GM23338 (cell line): ENCODE results near the gene NPR2. TPM values are rescaled to one million over a fixed set of nuclear protein-coding genes. Genes with fewer than 3 reads are reported as not detected.

Experiments used
- ATAC-seq: fragments of 200-7000 bp; cut with Tn5 transposase; 3 replicates; pipeline ENCODE4 v1.9.1; 2020
- DNase-seq: peaks from one replicate; pipeline ENCODE4 v3.0.0-alpha.2; 2015; ENCODE audit warnings: low spot score
- H2AFZ ChIP-seq: fragments of 200-600 bp; sonication (generic); 2 replicates; pipeline ENCODE4 v1.8.0; 2016; ENCODE audit warnings: antibody characterized with exemption, mild to moderate bottlenecking, moderate library complexity
- H3F3A ChIP-seq: fragments of 200-600 bp; sonication (generic); replicated peaks from 2 replicates; pipeline ENCODE4 v1.8.0; 2017; ENCODE audit warnings: antibody characterized with exemption, mixed run types, low read depth
- H3K27ac ChIP-seq: fragments of 200-600 bp; sonication (generic); 2 replicates; pipeline ENCODE4 v1.6.1; 2016; ENCODE audit warnings: low read depth
- H3K27me3 ChIP-seq: fragments of 200-600 bp; sonication (generic); 2 replicates; pipeline ENCODE4 v1.8.0; 2016; ENCODE audit warnings: mild to moderate bottlenecking, mixed run types, moderate library complexity; ENCODE audit not compliant: insufficient read depth
- H3K36me3 ChIP-seq: fragments of 200-600 bp; sonication (generic); 2 replicates; pipeline ENCODE4 v1.8.0; 2016; ENCODE audit warnings: mild to moderate bottlenecking; ENCODE audit not compliant: insufficient read depth
- H3K4me1 ChIP-seq: fragments of 200-600 bp; sonication (generic); 2 replicates; pipeline ENCODE4 v1.8.0; 2016; ENCODE audit warnings: mild to moderate bottlenecking, moderate library complexity; ENCODE audit not compliant: insufficient read depth
- H3K4me2 ChIP-seq: fragments of 200-600 bp; sonication (generic); 2 replicates; pipeline ENCODE4 v1.7.1; 2017; ENCODE audit warnings: mixed run types
- H3K4me3 ChIP-seq: fragments of 200-600 bp; sonication (generic); 2 replicates; pipeline ENCODE4 v1.6.1; 2016; ENCODE audit warnings: mixed run types
- H3K79me2 ChIP-seq: fragments of 200-600 bp; sonication (generic); replicated peaks from 2 replicates; pipeline ENCODE4 v1.8.0; 2017; ENCODE audit warnings: mild to moderate bottlenecking; ENCODE audit not compliant: insufficient read depth
- H3K9me2 ChIP-seq: fragments of 200-600 bp; sonication (generic); 2 replicates; pipeline ENCODE4 v1.8.0; 2017; ENCODE audit not compliant: insufficient read depth
- H4K20me1 ChIP-seq: fragments of 200-600 bp; sonication (generic); replicated peaks from 2 replicates; pipeline ENCODE4 v1.8.0; 2017; ENCODE audit warnings: mild to moderate bottlenecking; ENCODE audit not compliant: insufficient read depth
- H3K27ac Mint-ChIP-seq: 2 replicates; pipeline ENCODE4 v1.8.0; 2020; ENCODE audit warnings: inconsistent platforms, mild to moderate bottlenecking, moderate library complexity, mixed read lengths
- H3K27me3 Mint-ChIP-seq: 3 replicates; pipeline ENCODE4 v1.8.0; 2022; ENCODE audit warnings: low read depth, mild to moderate bottlenecking, moderate library complexity, mixed read lengths, inconsistent platforms; ENCODE audit not compliant: insufficient read depth, poor library complexity
- H3K36me3 Mint-ChIP-seq: 3 replicates; pipeline ENCODE4 v1.8.0; 2021; ENCODE audit warnings: low read depth, mild to moderate bottlenecking, inconsistent platforms, moderate library complexity, mixed read lengths
- H3K4me1 Mint-ChIP-seq: 3 replicates; pipeline ENCODE4 v1.8.0; 2020; ENCODE audit warnings: mild to moderate bottlenecking, inconsistent platforms, mixed read lengths
- H3K4me3 Mint-ChIP-seq: 3 replicates; pipeline ENCODE4 v1.8.0; 2021; ENCODE audit warnings: moderate library complexity, mild to moderate bottlenecking, inconsistent platforms, mixed read lengths
- H3K9me3 Mint-ChIP-seq: 3 replicates; pipeline ENCODE4 v1.8.0; 2020; ENCODE audit warnings: moderate library complexity, mild to moderate bottlenecking, inconsistent platforms, mixed read lengths
- CTCF ChIP-seq, 2 experiments: fragments of 200-600 bp in 1 of 2; sonication (generic) in 1 of 2; conservative IDR thresholded peaks; 2 replicates each; pipeline versions ENCODE4 v1.5.1 to v1.6.1; 2016 to 2017; ENCODE audit warnings: antibody characterized with exemption in 2 of 2, low read depth in 2 of 2, mild to moderate bottlenecking in 2 of 2, moderate library complexity in 1 of 2
- EZH2phosphoT487 ChIP-seq: fragments of 200-600 bp; sonication (generic); IDR thresholded peaks from one replicate; pipeline ENCODE4 v1.8.1; 2018; ENCODE audit warnings: antibody characterized with exemption; ENCODE audit not compliant: unreplicated experiment
- JUNB ChIP-seq: IDR thresholded peaks from one replicate; pipeline ENCODE4 v1.6.1; 2016; ENCODE audit warnings: antibody characterized with exemption; ENCODE audit not compliant: unreplicated experiment
- NANOG ChIP-seq: IDR thresholded peaks from 2 replicates; pipeline ENCODE4 v1.6.1; 2016; ENCODE audit warnings: antibody characterized with exemption, borderline replicate concordance
- POLR2AphosphoS5 ChIP-seq: IDR thresholded peaks from 2 replicates; pipeline ENCODE4 v1.6.1; 2016; ENCODE audit warnings: antibody characterized with exemption, low read depth
- REST ChIP-seq: IDR thresholded peaks from one replicate; pipeline ENCODE4 v1.6.1; 2018; ENCODE audit warnings: antibody characterized with exemption; ENCODE audit not compliant: unreplicated experiment
- ZNF114 ChIP-seq: fragments of 250-450 bp; sonication (Bioruptor Pico); IDR thresholded peaks from 2 replicates; pipeline ENCODE4 v1.5.0; 2020; ENCODE audit warnings: mild to moderate bottlenecking, moderate library complexity
- polyA plus RNA-seq: library from polyadenylated mRNA; unstranded; fragments of >200 nt; fragmentation: Nextera tagmentation; extraction: Ambion mirVana; gene quantifications from 2 replicates; pipeline ENCODE4 v1.2.1, GENCODE V29; 2016
- total RNA-seq: library from RNA; depleted of rRNA; stranded (reverse); fragments of >200 nt; shearing (Covaris generic); gene quantifications from 2 replicates; pipeline ENCODE4 v1.2.3, GENCODE V29; 2014
- TF ChIP-seq, protein P1 (sequence below): IDR thresholded peaks from 2 replicates; pipeline ENCODE4 v1.6.1; 2016; ENCODE audit warnings: antibody characterized with exemption

NPR2 gene
- total and polyA plus RNA-seq, 2 experiments from 2014 or later = 9.0 to 14.4 TPM

- no peaks in the 10 kb centered on the region for H3K79me2 ChIP-seq
- Mint-ChIP-seq H3K9me3 (peaks cover 3% of the 10 kb centered on the region; the same call in 2 of the 3 replicates), H3K36me3 (peaks cover 13% of the 10 kb centered on the region; the same call in 1 of the 3 replicates), H3K4me3 (peak within 1 kb of the TSS; percentile 80), H3K27ac (peak within 1 kb of the TSS; percentile 90), H3K27me3 (peaks cover 9% of the 10 kb centered on the region), H3K4me1 (peaks cover 24% of the 10 kb centered on the region)
- ATAC-seq = peak; percentile 67
- DNase-seq = peak; percentile 99
- no peak within 1 kb of the TSS for H3K27ac ChIP-seq
- peaks cover 18% of the 10 kb centered on the region for H3K4me1 ChIP-seq
- no peaks in the 10 kb centered on the region for H3K36me3 ChIP-seq
- no peaks in the 10 kb centered on the region for H4K20me1 ChIP-seq
- H3K27me3 ChIP-seq = no peaks in the 10 kb centered on the region
- H3K9me2 ChIP-seq = no peaks in the 10 kb centered on the region; the same call in 1 of the 2 replicates
- H3F3A ChIP-seq = peaks cover 6% of the 10 kb centered on the region
- H2AFZ ChIP-seq = peak within 1 kb of the TSS; percentile 76; the same call in 1 of the 2 replicates
- H3K4me3 ChIP-seq = peak within 1 kb of the TSS; percentile 47
- H3K4me2 ChIP-seq = peak within 1 kb of the TSS; percentile 80
- TF ChIP-seq POLR2AphosphoS5 (peak; percentile 61), NANOG (no peak), EZH2phosphoT487 (no peak), ZNF114 (CRISPR knock-in tag) (no peak), REST (no peak)
- TF ChIP-seq, protein P1, sequence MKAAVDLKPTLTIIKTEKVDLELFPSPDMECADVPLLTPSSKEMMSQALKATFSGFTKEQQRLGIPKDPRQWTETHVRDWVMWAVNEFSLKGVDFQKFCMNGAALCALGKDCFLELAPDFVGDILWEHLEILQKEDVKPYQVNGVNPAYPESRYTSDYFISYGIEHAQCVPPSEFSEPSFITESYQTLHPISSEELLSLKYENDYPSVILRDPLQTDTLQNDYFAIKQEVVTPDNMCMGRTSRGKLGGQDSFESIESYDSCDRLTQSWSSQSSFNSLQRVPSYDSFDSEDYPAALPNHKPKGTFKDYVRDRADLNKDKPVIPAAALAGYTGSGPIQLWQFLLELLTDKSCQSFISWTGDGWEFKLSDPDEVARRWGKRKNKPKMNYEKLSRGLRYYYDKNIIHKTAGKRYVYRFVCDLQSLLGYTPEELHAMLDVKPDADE = peak; percentile 82
Observed at GRCh38 chr9:35812025-35812602, 20.7 kb downstream of the NPR2 start, which contains the start of gene SPAG8. TSS of gene SPAG8 (minus strand) at chr9:35812262. CDS start at chr9:35812147, 115 bp downstream.

- Mint-ChIP-seq H3K4me3 (peak overlapping the region; percentile 85), H3K4me1 (peaks cover 24% of the 10 kb centered on the region), H3K27me3 (peaks cover 9% of the 10 kb centered on the region), H3K27ac (0 out of 2 replicates have a peak overlapping the region, but pooled peaks have one; percentile 45), H3K9me3 (peaks cover 3% of the 10 kb centered on the region; the same call in 2 of the 3 replicates), H3K36me3 (peaks cover 13% of the 10 kb centered on the region; the same call in 1 of the 3 replicates)
- Histone ChIP-seq H3K79me2 (no peaks in the 10 kb centered on the region), H2AFZ (no peak overlapping the region), H3K4me2 (peak overlapping the region; percentile 91), H3K27me3 (no peaks in the 10 kb centered on the region), H3F3A (peaks cover 6% of the 10 kb centered on the region), H3K36me3 (no peaks in the 10 kb centered on the region), H3K4me3 (peak overlapping the region; percentile 48; the same call in 1 of the 2 replicates), H3K9me2 (no peaks in the 10 kb centered on the region; the same call in 1 of the 2 replicates), H3K4me1 (peaks cover 18% of the 10 kb centered on the region), H4K20me1 (no peaks in the 10 kb centered on the region), H3K27ac (peak overlapping the region; percentile 91)
- no peak for TF ChIP-seq ZNF114 (CRISPR knock-in tag)
- no peak for TF ChIP-seq JUNB
- TF ChIP-seq CTCF (conservative IDR thresholded peaks at IDR 0.05; ENCODE audit: low read depth in 2 of 2) = peak; percentile 50 to 61
- peak; percentile 7 for ATAC-seq
- DNase-seq = peak; percentile 85
Observed at GRCh38 chr9:35813434-35814105, 22.2 kb downstream of the NPR2 start.
